Measurements from ENCODE around the gene ADAP1.
A peak's percentile ranks its signal among the peaks of the same experiment; 100 is the strongest.

The ADAP1 gene

DNA sequence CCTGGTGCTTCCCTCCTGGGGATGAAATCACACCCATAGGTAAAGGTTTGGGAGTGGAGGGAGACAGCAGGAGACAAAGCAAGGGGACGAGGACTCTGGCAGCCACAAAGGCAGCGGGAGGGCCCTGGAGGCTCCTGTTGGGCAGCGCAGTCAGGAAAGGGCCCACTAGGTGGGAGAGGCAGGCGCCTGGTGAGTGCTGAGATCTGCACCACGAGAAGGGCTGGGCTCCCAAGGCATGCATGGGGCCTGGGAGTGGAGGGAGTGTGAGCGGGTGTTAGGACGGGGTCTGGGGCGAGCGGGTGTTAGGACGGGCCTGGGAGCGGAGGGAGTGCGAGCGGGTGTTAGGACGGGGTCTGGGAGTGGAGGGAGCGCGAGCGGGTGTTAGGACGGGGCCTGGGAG, 65.1 kb downstream of the ADAP1 start:
- no peak for DNase-seq

- DNase-seq, result no peak
These were observed 65.5 kb downstream of the ADAP1 start for GRCh38 chr7:889025-889390.

- DNase-seq, result no peak
These were observed 66.1 kb downstream of the ADAP1 start for GRCh38 chr7:888081-889024.

DNA sequence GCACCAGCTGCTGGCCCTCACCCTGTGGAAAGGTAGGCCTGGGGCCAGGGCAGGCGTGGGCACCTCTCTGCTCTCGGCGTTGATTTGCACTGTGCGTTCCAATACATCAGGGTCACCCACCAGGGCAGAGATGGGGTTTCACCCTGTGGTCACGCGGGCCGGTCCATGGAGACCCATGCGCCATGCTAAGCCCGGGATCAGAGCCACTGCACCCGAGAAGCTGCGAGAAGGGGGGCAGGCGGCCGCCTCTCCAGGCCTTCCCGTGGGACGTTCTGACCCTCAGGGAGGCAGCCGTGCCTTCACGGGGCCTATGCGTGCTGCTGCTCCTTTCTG, 67.0 kb downstream of the ADAP1 start:
- DNase-seq, result no peak

- DNase-seq, result no peak
These were observed 67.6 kb downstream of the ADAP1 start for GRCh38 chr7:886626-887487.

GRCh38 chr7:885893-886625, 68.4 kb downstream of the ADAP1 start:
- no peak for DNase-seq

DNA sequence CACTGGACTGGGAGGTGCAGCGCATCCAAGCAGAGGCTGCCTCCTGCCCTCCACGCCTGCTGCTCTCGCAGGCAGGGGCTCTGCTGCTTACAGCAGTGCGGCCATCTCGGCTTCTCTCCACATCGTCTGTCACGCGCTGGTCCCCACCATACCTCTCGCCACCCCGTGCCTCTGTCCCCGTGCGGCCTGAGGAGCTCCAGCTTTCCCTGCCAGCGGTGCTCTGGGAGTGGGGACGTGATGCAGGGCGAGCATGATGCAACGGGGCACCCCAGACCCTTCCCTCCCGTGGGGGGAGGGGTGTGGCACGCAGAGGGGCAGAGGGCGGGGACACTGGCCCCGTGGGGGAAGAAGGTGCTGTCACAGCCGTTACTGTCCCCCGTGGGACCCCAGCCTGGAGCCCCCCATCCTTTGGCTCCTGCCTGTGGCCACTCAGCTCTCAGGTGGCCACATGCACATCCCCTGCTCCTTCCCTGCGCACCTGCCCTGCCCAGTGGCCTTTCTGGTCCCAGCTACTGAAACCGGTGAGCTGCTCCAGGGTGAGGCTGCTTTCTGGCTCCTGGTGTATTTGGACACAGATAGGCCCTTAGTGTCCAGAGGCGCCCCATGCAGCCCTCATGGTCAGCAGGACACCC, 69.1 kb downstream of the ADAP1 start:
- no peak for DNase-seq

DNA sequence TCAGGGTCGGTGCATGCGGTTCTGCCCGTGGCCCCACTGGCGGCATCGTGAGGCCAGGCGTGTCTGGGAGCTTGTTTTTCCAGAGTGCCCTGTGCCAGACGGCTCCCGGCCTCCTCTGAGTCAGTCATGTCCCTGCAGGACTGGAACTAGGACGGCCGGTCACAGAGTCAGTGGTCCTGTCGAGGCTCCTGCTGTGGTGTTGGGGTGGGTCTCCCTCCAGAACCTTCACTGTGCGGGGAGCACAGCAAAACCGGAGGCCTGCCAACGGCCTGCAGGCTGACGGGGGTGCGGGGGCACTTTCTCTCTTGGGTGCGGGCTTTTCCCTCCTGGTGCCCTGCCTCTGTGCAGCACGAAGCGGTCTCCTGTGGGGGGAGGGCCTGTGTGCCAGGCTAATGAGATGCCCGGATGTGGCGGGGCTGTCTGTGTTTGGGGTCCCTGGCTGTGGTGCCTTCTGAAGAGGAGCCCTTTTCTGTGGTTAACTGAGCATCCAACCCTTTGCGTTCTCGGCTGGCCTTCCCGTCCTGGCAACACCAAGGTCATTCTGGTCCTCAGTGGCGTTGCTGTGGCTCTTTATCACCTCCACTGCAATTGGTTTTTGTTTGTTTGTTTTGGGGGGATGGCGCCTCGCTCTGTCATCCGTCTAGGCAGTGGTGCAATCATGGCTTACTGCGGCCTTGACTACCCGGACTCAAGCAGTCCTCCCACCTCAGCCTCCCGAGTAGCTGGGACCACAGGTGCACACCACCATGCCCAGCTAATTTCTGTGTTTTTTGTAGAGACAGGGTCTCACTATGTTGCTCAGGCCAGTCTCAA, 70.1 kb downstream of the ADAP1 start:
- no peak for DNase-seq

DNA sequence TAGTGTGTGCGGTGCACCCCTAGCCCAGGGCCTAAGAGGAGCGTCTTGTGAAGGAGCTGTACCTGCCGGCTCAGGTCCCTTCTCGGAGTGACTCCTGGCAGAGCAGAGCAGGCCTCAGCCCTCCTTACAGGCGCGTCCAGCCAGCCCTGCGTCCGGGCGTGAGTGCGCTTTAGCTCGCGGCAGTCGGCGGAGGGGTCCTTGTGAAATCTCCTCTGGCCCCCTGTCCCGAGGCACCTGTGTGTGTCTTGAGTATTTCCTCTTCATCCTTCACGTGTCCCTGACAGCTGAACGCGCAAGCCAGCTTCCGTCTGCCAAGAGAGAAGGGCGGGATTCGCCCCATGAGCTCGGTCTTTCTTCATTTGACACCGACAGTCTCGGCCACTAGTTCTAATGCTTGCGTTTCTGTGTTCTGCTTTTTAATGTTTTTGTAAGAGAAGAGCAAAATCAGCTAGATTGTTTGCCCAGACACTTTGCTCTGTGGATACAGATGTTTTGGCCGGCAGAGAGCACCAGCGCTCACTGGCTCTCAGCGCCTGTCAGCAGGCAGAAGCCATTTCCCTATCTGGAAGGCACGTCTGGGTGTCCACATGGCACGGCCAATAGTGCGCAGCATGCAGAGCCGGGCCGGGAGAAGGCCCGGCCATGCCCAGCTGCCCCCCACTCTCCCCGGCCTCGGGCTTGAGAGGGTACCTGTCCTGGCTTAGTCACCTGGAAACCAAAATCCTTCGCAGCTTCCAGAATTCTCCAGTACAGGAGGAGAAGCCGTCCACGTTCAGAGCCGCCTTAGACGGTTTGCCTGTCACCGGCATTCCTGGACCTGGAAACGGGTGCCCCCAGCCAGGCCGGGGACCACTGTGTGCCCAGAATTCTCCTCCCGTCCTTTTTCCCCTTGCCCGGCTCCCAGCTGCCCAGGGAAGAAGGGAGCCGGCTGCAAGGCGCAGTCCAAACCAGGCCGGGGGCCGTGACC, 71.1 kb downstream of the ADAP1 start:
- DNase-seq, result no peak

DNA sequence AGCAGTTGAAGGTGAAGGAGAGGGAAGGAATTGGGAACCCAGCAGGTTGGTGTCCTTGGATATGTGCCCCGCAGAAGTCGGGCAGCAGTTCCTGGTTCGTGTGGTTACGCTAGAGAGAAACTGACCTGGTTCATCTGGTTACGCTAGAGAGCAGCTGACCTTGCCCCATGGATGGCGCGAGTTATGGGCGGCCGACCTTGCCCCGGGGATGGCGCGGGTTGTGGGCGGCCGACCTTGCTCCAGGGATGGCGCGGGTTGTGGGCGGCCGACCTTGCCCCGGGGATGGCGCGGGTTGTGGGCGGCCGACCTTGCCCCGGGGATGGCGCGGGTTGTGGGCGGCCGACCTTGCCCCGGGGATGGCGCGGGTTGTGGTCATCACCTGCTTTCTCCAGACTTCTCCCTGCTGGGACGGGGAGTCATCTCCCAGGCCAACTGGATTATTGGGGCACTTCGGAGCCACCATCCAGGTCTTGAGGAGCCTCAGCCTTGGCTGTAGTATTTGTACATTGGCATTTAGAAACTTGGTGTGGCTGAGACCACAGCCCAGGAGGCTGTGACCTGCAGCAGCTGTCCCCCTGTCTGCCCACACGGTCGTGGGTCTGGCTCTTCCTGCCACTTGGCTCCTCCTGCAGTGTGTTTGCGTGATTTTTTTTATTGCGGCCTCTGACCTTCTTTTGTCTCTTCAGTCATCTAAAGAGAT, 72.0 kb downstream of the ADAP1 start:
- no peak for DNase-seq

- DNase-seq, result no peak
These were observed 72.8 kb downstream of the ADAP1 start for GRCh38 chr7:881441-882234.

GRCh38 chr7:880450-880849, 74.0 kb downstream of the ADAP1 start:
- DNase-seq, result no peak

GRCh38 chr7:879706-880105, 74.8 kb downstream of the ADAP1 start:
- DNase-seq, result no peak

- DNase-seq, result no peak
These were observed 75.4 kb downstream of the ADAP1 start for GRCh38 chr7:879093-879492.

DNA sequence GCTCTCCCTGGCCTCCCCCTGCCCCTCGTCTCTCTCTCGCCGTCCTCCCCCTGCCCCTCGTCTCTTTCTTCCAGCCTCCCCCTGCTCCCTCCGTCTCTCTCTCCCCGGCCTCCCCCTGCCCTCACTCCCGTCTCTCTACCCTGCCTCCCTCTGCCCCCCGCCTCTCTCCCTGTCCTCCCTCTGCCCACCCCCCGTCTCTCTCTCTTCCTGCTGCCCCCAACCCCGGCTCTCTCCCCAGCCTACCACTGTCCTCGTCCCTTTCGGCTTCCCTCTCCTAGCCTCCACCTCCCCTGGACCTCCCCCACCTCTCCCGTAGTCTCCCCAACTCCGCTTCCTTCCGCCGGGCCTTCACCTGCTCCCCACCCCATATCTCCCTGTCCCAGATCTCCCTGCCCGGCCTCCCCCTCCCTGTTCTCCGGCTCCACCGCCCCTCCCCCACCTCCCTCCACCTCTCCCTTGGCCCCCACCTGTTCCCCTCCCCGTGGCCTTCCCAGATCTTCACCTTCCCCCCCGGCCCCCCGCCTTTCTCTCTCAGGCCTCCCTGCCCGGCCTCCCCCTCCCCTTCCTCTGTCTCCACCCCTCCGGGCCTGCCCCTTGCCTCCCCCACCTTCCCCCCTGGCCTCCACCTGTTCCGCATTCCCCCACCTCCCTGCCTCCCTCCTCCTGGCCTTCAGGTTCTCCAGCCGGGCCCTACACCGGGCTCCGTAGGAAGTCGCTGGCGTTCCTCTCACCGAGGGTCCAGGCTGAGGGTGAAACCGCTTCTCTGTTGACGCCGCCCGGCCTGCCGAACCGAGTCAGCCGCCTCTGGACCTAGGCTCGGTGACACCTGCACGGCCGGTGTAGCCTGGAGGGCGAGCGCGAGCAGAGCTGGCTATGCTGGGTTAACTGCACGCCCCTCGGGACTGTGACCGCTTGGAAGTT, 76.9 kb downstream of the ADAP1 start:
- DNase-seq, result no peak

GRCh38 chr7:876972-877311, 77.5 kb downstream of the ADAP1 start:
- no peak for DNase-seq

- DNase-seq, result peak; percentile 94
These were observed 78.2 kb downstream of the ADAP1 start, which contains the start of gene GET4 for GRCh38 chr7:876077-876971. GET4 (plus strand) TSS chr7:876554; CDS start chr7:876646, 92 bp downstream.

Data from HCEC 1CT (cell line).